ENCODE data around the gene CHST15. TPM values are rescaled to one million over a fixed set of nuclear protein-coding genes. Genes with fewer than 3 reads are reported as not detected.

The CHST15 gene
- total and polyA plus RNA-seq, 12 donors = 5.2 to 54.5 (median 29.2) TPM

GRCh38 chr10:123972481-123973401, 120.7 kb downstream of the CHST15 start:
- 1 to 5% (median 4%) methylated on average over 28 to 62 of the region's 62 CpGs for WGBS, 4 donors
- Histone ChIP-seq H3K27ac (no peak overlapping the region), H3K4me1 (replicated peaks in 1 of 2) (no peaks in the 10 kb centered on the region), H3K9me3 (replicated peaks in 1 of 3) (peaks cover 0 to 4% (median 0%) of the 10 kb centered on the region in 3 donors), H3K36me3 (replicated peaks in 1 of 2) (no peaks in the 10 kb centered on the region), H3K4me3 (no peak overlapping the region), H3K27me3 (peaks cover 13% of the 10 kb centered on the region)
- no peak for DNase-seq
- no peak for TF ChIP-seq POLR2A (IDR thresholded peaks at IDR 0.05)
- TF ChIP-seq, protein P1, sequence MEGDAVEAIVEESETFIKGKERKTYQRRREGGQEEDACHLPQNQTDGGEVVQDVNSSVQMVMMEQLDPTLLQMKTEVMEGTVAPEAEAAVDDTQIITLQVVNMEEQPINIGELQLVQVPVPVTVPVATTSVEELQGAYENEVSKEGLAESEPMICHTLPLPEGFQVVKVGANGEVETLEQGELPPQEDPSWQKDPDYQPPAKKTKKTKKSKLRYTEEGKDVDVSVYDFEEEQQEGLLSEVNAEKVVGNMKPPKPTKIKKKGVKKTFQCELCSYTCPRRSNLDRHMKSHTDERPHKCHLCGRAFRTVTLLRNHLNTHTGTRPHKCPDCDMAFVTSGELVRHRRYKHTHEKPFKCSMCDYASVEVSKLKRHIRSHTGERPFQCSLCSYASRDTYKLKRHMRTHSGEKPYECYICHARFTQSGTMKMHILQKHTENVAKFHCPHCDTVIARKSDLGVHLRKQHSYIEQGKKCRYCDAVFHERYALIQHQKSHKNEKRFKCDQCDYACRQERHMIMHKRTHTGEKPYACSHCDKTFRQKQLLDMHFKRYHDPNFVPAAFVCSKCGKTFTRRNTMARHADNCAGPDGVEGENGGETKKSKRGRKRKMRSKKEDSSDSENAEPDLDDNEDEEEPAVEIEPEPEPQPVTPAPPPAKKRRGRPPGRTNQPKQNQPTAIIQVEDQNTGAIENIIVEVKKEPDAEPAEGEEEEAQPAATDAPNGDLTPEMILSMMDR (IDR thresholded peaks at IDR 0.05) = no peak
- intact Hi-C loops (cut with DNase I) = no loop called here

GRCh38 chr10:123970927-123971286, 122.5 kb downstream of the CHST15 start:
- H3K4me1 ChIP-seq (replicated peaks in 1 of 2) = peaks cover 0 to 3% of the 10 kb centered on the region in 2 donors
- no peak overlapping the region for H3K4me3 ChIP-seq
- H3K9me3 ChIP-seq (replicated peaks in 1 of 3) = peaks cover 0 to 4% (median 0%) of the 10 kb centered on the region in 3 donors
- DNase-seq = no peak
- intact Hi-C loops (cut with DNase I) = no loop called here
- no peak overlapping the region for H3K27ac ChIP-seq
- H3K36me3 ChIP-seq (replicated peaks in 1 of 2) = no peaks in the 10 kb centered on the region
- H3K27me3 ChIP-seq = peaks cover 13% of the 10 kb centered on the region
- WGBS, 4 donors = 41 to 55% (median 45%) methylated on average over 4 of the region's 4 CpGs
- TF ChIP-seq, protein P1 (IDR thresholded peaks at IDR 0.05) = no peak
- TF ChIP-seq POLR2A (IDR thresholded peaks at IDR 0.05) = no peak

GRCh38 chr10:123970207-123970926, 123.0 kb downstream of the CHST15 start:
- intact Hi-C loops (cut with DNase I) = no loop called here
- Histone ChIP-seq H3K27ac (no peak overlapping the region), H3K4me3 (no peak overlapping the region), H3K9me3 (replicated peaks in 1 of 3) (peaks cover 0 to 4% (median 0%) of the 10 kb centered on the region in 3 donors), H3K27me3 (peaks cover 13% of the 10 kb centered on the region), H3K36me3 (replicated peaks in 1 of 2) (no peaks in the 10 kb centered on the region), H3K4me1 (replicated peaks in 1 of 2) (peaks cover 0 to 3% of the 10 kb centered on the region in 2 donors)
- 13 to 39% (median 20%) methylated on average over 17 to 25 of the region's 25 CpGs for WGBS, 4 donors
- TF ChIP-seq, protein P1 (IDR thresholded peaks at IDR 0.05) = no peak
- no peak for TF ChIP-seq POLR2A (IDR thresholded peaks at IDR 0.05)
- no peak for DNase-seq

DNA sequence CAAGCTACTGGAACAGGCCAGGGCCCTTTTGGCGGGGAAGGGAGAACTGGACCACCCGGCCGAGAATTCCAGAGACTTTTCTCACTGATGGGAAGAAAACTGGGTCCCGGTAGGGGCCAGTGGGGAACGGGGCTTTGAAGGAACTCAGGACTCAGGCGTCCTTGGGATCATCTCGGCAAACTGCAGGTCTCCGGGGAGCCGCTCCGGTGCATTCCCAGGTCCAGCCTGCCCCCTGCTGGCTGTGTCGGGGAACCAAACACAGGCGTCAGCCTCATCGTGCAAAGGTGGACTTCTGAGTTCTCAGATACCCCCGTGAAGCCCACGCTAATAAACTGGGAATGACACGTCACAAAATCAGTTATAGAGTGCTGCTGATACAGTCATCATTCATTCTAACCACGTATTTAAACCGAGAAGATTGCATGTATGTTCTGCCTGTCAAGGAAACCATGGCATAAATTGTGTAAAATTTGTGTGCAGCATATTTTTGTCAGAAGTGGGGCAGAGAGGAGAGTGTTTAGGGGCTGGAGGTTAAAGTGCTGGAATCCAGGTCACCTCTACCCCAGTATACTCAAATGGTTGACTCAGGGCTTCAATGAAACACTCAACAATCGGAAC, 125.7 kb downstream of the CHST15 start:
- Histone ChIP-seq H3K9me3 (replicated peaks in 1 of 3) (no peaks in the 10 kb centered on the region), H3K27ac (no peak overlapping the region), H3K27me3 (peaks cover 3% of the 10 kb centered on the region), H3K4me3 (no peak overlapping the region), H3K4me1 (replicated peaks in 1 of 2) (peaks cover 0 to 3% of the 10 kb centered on the region in 2 donors), H3K36me3 (replicated peaks in 1 of 2) (no peaks in the 10 kb centered on the region)
- 6 to 10% (median 7%) methylated on average over 12 to 19 of the region's 19 CpGs for WGBS, 4 donors
- intact Hi-C loops (cut with DNase I) = loop anchor here (1.0 to 5.0 kb wide), 2 partner anchors 384 to 385 kb away; no protein-coding TSS in a partner anchor
- TF ChIP-seq, protein P1 (IDR thresholded peaks at IDR 0.05) = peak; percentile 77 to 93 (median 88)
- no peak for TF ChIP-seq POLR2A (IDR thresholded peaks at IDR 0.05)
- peak; percentile 57 to 85 (median 78) for DNase-seq

Data from adrenal gland (tissue), 12 donors.